Parathyroid adenoma (tissue), 2 donors: ENCODE results near the gene RHOG.
"Not testable (repeated sequence)": the region's sequence is repeated elsewhere in the genome, so short reads cannot be mapped to it uniquely, and the experiment has no call there.

Experiments used
- H2AFZ ChIP-seq: fragments of 300-600 bp; sonication (generic); one replicate; pipeline ENCODE4 v1.7.0; 2017; ENCODE audit warnings: antibody characterized with exemption, mild to moderate bottlenecking
- H3K27ac ChIP-seq: fragments of 300-600 bp; sonication (generic); one replicate; pipeline ENCODE4 v1.7.0; 2017
- H3K27me3 ChIP-seq: fragments of 300-600 bp; sonication (generic); one replicate; pipeline ENCODE4 v1.7.0; 2017; ENCODE audit warnings: low read length; ENCODE audit not compliant: control insufficient read depth, insufficient read depth
- H3K36me3 ChIP-seq: fragments of 300-600 bp; sonication (generic); one replicate; pipeline ENCODE4 v1.7.0; 2017; ENCODE audit warnings: low read length; ENCODE audit not compliant: control insufficient read depth, insufficient read depth
- H3K4me1 ChIP-seq: fragments of 300-600 bp; sonication (generic); one replicate; pipeline ENCODE4 v1.7.0; 2017; ENCODE audit warnings: control low read depth
- H3K4me2 ChIP-seq: fragments of 300-600 bp; sonication (generic); one replicate; pipeline ENCODE4 v1.7.0; 2017; ENCODE audit warnings: low read length
- H3K4me3 ChIP-seq: fragments of 300-600 bp; sonication (generic); one replicate; pipeline ENCODE4 v1.7.0; 2017; ENCODE audit warnings: low read depth, low read length
- H3K79me2 ChIP-seq: fragments of 300-600 bp; sonication (generic); one replicate; pipeline ENCODE4 v1.7.0; 2017; ENCODE audit warnings: control low read depth
- H3K9ac ChIP-seq: fragments of 300-600 bp; sonication (generic); one replicate; pipeline ENCODE4 v1.7.0; 2017; ENCODE audit warnings: mild to moderate bottlenecking
- H3K9me3 ChIP-seq: fragments of 300-600 bp; sonication (generic); one replicate; pipeline ENCODE4 v1.7.0; 2017; ENCODE audit warnings: low read length; ENCODE audit not compliant: control insufficient read depth
- CTCF ChIP-seq: fragments of 300-600 bp; sonication (generic); IDR thresholded peaks from one replicate; pipeline ENCODE4 v1.7.0; 2017; ENCODE audit warnings: antibody characterized with exemption, mild to moderate bottlenecking
- donor health status: primary hyperparathyroidism.

RHOG gene

GRCh38 chr11:3866836-3867208 lies 26.1 kb upstream of the RHOG start:
- no peaks in the 10 kb centered on the region for H3K27me3 ChIP-seq
- TF ChIP-seq CTCF, result no peak
- peak overlapping the region; percentile 42 for H3K27ac ChIP-seq
- no peak overlapping the region for H3K4me3 ChIP-seq
- H3K9ac ChIP-seq, result no peak overlapping the region
- peaks cover 7% of the 10 kb centered on the region for H3K4me1 ChIP-seq
- no peak overlapping the region for H2AFZ ChIP-seq
- no peak overlapping the region for H3K4me2 ChIP-seq
- H3K36me3 ChIP-seq, result no peaks in the 10 kb centered on the region
- H3K9me3 ChIP-seq, result no peaks in the 10 kb centered on the region
- H3K79me2 ChIP-seq, result peaks cover 14% of the 10 kb centered on the region

GRCh38 chr11:3866206-3866605 lies 25.4 kb upstream of the RHOG start:
- Histone ChIP-seq H3K79me2 (peaks cover 16% of the 10 kb centered on the region), H3K4me2 (peak overlapping the region; percentile 9), H3K36me3 (no peaks in the 10 kb centered on the region), H3K27ac (no peak overlapping the region), H3K9ac (no peak overlapping the region), H3K9me3 (no peaks in the 10 kb centered on the region), H3K4me1 (peaks cover 7% of the 10 kb centered on the region), H3K27me3 (no peaks in the 10 kb centered on the region), H2AFZ (no peak overlapping the region), H3K4me3 (no peak overlapping the region)
- TF ChIP-seq CTCF, result no peak

GRCh38 chr11:3865388-3866193 lies 24.8 kb upstream of the RHOG start:
- peaks cover 18% of the 10 kb centered on the region for H3K79me2 ChIP-seq
- peak overlapping the region; percentile 9 for H3K4me2 ChIP-seq
- TF ChIP-seq CTCF, result no peak
- H2AFZ ChIP-seq, result no peak overlapping the region
- H3K27ac ChIP-seq, result no peak overlapping the region
- no peaks in the 10 kb centered on the region for H3K27me3 ChIP-seq
- H3K9ac ChIP-seq, result no peak overlapping the region
- H3K9me3 ChIP-seq, result no peaks in the 10 kb centered on the region
- H3K4me3 ChIP-seq, result no peak overlapping the region
- no peaks in the 10 kb centered on the region for H3K36me3 ChIP-seq
- peaks cover 10% of the 10 kb centered on the region for H3K4me1 ChIP-seq

GRCh38 chr11:3861683-3862082 lies 20.9 kb upstream of the RHOG start:
- no peak for TF ChIP-seq CTCF
- H3K4me3 ChIP-seq, result no peak overlapping the region
- H3K27me3 ChIP-seq, result no peaks in the 10 kb centered on the region
- H3K79me2 ChIP-seq, result peaks cover 28% of the 10 kb centered on the region
- H3K27ac ChIP-seq, result no peak overlapping the region
- H3K4me2 ChIP-seq, result no peak overlapping the region
- no peaks in the 10 kb centered on the region for H3K9me3 ChIP-seq
- H2AFZ ChIP-seq, result no peak overlapping the region
- H3K4me1 ChIP-seq, result peaks cover 7% of the 10 kb centered on the region
- no peak overlapping the region for H3K9ac ChIP-seq
- H3K36me3 ChIP-seq, result no peaks in the 10 kb centered on the region

- H3K9ac ChIP-seq, H3K9me3 ChIP-seq, H3K27ac ChIP-seq: not testable (repeated sequence)
Measured at GRCh38 chr11:3860898-3861393, 20.2 kb upstream of the RHOG start.

More at GRCh38 chr11:3860898-3861393, 20.2 kb upstream of the RHOG start:
- H3K4me3 ChIP-seq, H3K4me2 ChIP-seq, H3K27me3 ChIP-seq, H3K36me3 ChIP-seq, H2AFZ ChIP-seq, H3K4me1 ChIP-seq: not testable (repeated sequence)
- H3K79me2 ChIP-seq, result peaks cover 33% of the 10 kb centered on the region
